ENCODE measurements around the gene SMTNL2. TPM values are rescaled to one million over a fixed set of nuclear protein-coding genes. Genes with fewer than 3 reads are reported as not detected.

The SMTNL2 gene
- total RNA-seq, 4 donors from 2014 or later, result 5.7 to 12.0 (median 6.8) TPM; not detected in 1

GRCh38 chr17:4582101-4582501 is 2.2 kb upstream of the SMTNL2 start:
- Histone ChIP-seq H3K27ac (no peak overlapping the region), H3K9me3 (no peaks in the 10 kb centered on the region), H3K36me3 (no peaks in the 10 kb centered on the region), H3K4me3 (no peak overlapping the region), H3K27me3 (no peaks in the 10 kb centered on the region), H3K4me1 (peaks cover 0 to 14% of the 10 kb centered on the region in 2 donors)
- TF ChIP-seq CTCF (IDR thresholded peaks at IDR 0.05), result no peak
- TF ChIP-seq POLR2A (IDR thresholded peaks at IDR 0.05), result no peak
- intact Hi-C loops (cut with DNase I; ENCODE audit: low total_unique reads), result no loop called here
- no peak for DNase-seq

DNA sequence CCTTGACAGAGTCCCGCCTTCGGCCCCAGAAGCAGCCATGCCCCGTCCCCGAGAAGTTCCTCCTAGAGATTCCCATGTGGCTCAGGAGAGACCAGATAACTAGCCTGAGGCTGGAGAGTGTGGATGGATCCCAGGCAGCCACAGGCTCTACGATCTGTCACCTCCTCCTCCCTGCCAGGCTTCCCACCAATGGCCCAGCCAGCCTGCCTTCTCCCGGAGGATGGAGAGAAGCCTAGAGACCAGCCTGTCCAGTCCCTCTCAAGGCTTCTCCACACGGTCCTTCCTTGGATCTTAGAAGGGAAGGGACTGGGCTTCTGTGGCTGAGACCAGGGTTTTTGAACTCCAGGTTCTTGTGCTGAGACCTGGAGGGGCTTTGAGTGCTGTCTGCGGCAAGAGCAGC is 1.6 kb upstream of the SMTNL2 start:
- no peaks in the 10 kb centered on the region for H3K27me3 ChIP-seq
- DNase-seq, result no peak
- intact Hi-C loops (cut with DNase I; ENCODE audit: low total_unique reads), result no loop called here

DNA sequence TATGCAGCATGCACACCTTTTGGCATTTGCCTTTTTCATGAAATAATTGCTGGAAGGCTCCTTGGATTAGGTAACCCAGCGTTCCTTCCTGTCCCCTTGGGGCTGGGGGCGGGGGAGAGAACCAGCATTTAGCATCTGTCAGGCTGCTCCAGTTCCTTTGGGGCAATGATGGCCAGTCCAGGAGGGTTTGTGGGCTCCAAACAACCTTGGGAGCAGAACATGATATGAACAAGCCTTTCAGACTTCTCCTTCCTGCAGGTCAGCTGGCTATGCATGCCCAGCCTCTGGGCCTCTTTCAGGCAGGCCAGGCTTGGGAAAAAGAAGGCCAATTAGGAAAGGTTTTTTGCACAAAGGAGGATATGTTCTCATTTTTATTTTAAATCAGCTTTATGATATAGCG is 1.1 kb upstream of the SMTNL2 start:
- H3K9me3 ChIP-seq, result no peaks in the 10 kb centered on the region
- TF ChIP-seq CTCF (IDR thresholded peaks at IDR 0.05) (no peak), POLR2A (IDR thresholded peaks at IDR 0.05) (no peak)
- peaks cover 0 to 14% of the 10 kb centered on the region in 2 donors for H3K4me1 ChIP-seq
- no peak overlapping the region for H3K4me3 ChIP-seq
- no peak for DNase-seq
- no peaks in the 10 kb centered on the region for H3K27me3 ChIP-seq
- intact Hi-C loops (cut with DNase I; ENCODE audit: low total_unique reads), result no loop called here
- H3K36me3 ChIP-seq, result no peaks in the 10 kb centered on the region
- no peak overlapping the region for H3K27ac ChIP-seq

More for the DNA sequence above, 1.6 kb upstream of the SMTNL2 start:
- H3K4me3 ChIP-seq, result no peak overlapping the region
- no peak overlapping the region for H3K27ac ChIP-seq
- peaks cover 0 to 14% of the 10 kb centered on the region in 2 donors for H3K4me1 ChIP-seq
- no peaks in the 10 kb centered on the region for H3K36me3 ChIP-seq
- TF ChIP-seq CTCF (IDR thresholded peaks at IDR 0.05) (no peak), POLR2A (IDR thresholded peaks at IDR 0.05) (no peak)
- H3K9me3 ChIP-seq, result no peaks in the 10 kb centered on the region

DNA sequence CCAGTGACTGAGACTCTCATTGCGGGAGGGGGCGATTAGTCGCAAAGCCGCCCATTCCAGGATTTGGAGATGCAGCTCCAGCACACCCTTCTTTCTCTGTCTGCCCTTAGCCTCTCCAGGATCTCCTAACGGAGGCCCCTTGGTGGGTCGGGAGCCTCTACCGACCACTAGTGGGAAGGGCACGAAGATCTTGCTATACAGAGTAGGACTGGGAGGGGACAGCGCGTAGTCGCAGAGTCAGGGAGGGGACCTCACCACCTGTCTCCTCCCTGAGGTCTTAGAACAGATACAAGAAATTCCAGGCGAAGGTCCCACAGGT is 588 bp upstream of the SMTNL2 start:
- intact Hi-C loops (cut with DNase I; ENCODE audit: low total_unique reads), result no loop called here
- H3K4me3 ChIP-seq, result peak overlapping the region; percentile 34 to 40
- H3K9me3 ChIP-seq, result no peaks in the 10 kb centered on the region
- no peak for DNase-seq
- H3K27me3 ChIP-seq, result no peaks in the 10 kb centered on the region
- H3K36me3 ChIP-seq, result no peaks in the 10 kb centered on the region
- H3K4me1 ChIP-seq, result peaks cover 0 to 14% of the 10 kb centered on the region in 2 donors
- peak in 2 of 4 experiments; percentile 33 to 39 for TF ChIP-seq CTCF (IDR thresholded peaks at IDR 0.05)
- TF ChIP-seq POLR2A (IDR thresholded peaks at IDR 0.05), result no peak
- peak overlapping the region in 1 of 2 donors; percentile 40 for H3K27ac ChIP-seq

DNA sequence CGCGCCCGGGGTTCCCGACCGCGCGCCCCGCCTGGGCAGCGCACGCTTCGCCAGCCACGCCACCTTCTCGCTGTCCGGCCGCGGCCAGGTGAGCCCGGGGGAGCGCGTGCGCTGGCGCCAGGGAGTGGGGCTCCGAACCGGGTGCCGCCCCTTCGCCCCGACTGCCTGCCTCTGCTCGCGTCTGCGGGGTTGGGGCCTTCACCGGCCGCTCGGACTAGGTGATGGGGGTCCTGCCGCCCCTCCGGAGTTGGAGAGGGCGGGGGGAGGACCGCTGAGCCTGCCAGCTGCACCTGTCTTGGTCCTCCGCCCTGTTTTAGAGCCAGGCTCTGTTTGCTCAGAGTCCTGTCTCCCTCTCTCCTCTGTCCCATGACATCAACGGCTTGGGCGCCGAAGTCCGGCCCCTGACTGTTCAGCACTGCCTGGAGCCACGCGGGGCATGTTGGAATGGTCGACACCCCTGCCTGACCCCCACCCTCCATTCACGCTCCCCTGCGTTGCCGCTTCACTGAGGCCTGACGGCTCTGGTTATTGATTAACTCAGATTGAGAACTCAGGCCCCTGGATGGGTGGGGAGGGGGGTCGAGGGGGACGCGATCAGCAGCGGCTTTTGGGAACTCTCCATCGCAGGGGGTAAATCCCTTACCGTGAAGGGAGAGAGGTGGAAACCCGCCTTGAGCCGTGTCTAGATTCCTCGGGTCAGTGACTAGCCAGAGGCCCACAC is 748 bp downstream of the SMTNL2 start:
- Histone ChIP-seq H3K27me3 (no peaks in the 10 kb centered on the region), H3K4me3 (peak overlapping the region in 1 of 2 donors; percentile 40), H3K36me3 (no peaks in the 10 kb centered on the region), H3K4me1 (peaks cover 0 to 14% of the 10 kb centered on the region in 2 donors), H3K27ac (peak overlapping the region; percentile 12 to 39), H3K9me3 (no peaks in the 10 kb centered on the region)
- TF ChIP-seq CTCF (IDR thresholded peaks at IDR 0.05), result no peak
- TF ChIP-seq POLR2A (IDR thresholded peaks at IDR 0.05), result no peak
- DNase-seq, result no peak
- intact Hi-C loops (cut with DNase I; ENCODE audit: low total_unique reads), result no loop called here
